GM23248 (cell line): ENCODE measurements around the gene RHOD.

Source experiments
- EZH2 ChIP-seq: fragments of 200-600 bp; sonication (generic); IDR thresholded peaks from 2 replicates; pipeline ENCODE4 v1.6.1; 2018; ENCODE audit warnings: antibody characterized with exemption, mild to moderate bottlenecking; ENCODE audit not compliant: insufficient read depth, poor library complexity, severe bottlenecking
- EZH2phosphoT487 ChIP-seq: fragments of 200-600 bp; sonication (generic); IDR thresholded peaks from 2 replicates; pipeline ENCODE4 v1.6.1; 2018; ENCODE audit warnings: antibody characterized with exemption, moderate library complexity, mild to moderate bottlenecking, low read depth; ENCODE audit not compliant: insufficient read depth

- TF ChIP-seq EZH2: no peak
- TF ChIP-seq EZH2phosphoT487: no peak
These were observed 23.7 kb upstream of the RHOD start for GRCh38 chr11:67032830-67033551.
